ENCODE measurements around the gene INPP4B. TPM values are rescaled to one million over a fixed set of nuclear protein-coding genes. Genes with fewer than 3 reads are reported as not detected.
A peak's percentile ranks its signal among the peaks of the same experiment; 100 is the strongest.

The INPP4B gene
- polyA plus RNA-seq (ENCODE audit: insufficient read depth in 1 of 5, insufficient read length in 5 of 5, low replicate concordance in 1 of 5), result 10 to 100 TPM in 3 of 5 donors, 1 to 10 TPM in 2; 5.5 to 15.7 (median 11.7) TPM
- long read RNA-seq, donor 1, result 0 reads
- long read RNA-seq, donor 2, partial matches to known transcripts, result 5 of 5 reads
- long read RNA-seq, donor 2, other reads (novel, unspliced or antisense), result 0 of 5 reads
- long read RNA-seq, donor 3, result 0 reads
- long read RNA-seq, donor 4, result 0 reads
- long read RNA-seq, donor 5, result 0 reads
- long read RNA-seq, donor 6, result 0 reads
- long read RNA-seq, donor 7, result 0 reads
- long read RNA-seq, donor 8, result 0 reads

DNA sequence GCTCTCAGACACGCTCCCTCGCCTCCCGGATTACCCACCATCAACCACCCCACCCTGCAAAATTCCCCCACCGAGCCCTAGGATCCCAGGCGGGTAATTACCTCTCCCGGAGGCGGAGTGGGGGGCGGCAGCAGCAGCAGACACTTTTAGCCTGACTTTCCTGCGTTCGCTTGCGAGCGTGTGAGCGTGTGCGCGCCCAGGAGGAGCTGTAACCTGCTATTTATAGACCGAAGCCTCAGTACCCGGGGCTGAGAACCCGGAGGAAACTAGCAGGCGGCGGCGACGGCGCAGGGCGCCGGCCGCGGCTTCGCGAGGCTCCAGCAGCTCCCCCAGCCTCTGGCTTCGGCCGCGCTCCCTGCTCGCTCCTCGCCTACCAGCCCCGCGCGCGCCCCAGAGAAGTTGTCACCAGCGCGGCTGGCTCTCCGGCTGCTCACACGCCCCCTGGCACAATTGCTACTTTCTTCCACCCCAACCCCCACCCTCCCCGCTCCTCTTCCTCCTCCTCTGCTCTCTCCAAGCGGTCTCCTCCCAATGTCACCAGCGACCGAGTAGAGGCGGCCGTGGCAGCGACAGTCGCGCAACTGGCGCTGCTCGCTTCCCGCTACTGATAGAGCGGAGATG, at the start of gene INPP4B:
INPP4B (minus strand) TSS at position 194 of the 621 bp plus-strand sequence.
- DNase-seq, result peak; percentile 52 to 61

DNA sequence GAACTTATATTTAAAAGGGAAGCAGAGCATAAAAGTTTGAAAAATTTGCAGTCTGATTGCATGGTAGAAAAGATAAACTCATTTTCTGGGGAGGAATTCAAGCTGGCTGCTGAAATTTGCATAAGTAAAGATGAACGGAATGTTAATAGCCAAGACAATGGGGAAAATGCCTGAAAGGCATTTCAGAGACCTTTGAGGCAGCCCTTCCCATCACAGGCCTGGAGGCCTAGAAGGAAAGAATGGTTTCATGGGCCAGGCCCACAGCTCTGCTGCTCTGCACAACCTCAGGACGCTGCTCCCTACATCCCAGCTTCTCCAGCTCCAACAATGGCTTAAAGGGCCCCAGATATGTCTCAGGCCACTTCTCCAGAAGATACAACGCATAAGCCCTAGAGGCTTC, 46.9 kb upstream of the INPP4B start:
- DNase-seq, result no peak

DNA sequence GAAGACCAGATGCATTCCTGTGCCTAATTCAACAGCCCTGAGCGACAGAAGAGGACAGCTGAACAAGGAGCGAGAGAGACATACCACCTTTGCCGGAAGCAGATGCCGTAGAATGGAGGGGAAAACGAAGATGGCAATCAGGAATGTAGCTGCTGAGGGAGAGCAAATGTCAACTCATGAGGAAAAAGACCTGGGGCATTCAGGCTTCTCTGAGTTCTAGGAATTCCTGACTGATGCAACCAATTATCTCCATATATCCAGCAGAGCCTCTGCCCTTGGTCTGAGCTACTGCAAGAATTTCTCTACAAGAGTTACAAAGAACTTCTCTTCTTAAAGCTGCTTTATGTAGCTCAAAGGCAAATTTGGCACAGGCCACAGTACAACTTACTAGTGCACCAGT, 40.5 kb upstream of the INPP4B start:
- DNase-seq, result no peak

DNA sequence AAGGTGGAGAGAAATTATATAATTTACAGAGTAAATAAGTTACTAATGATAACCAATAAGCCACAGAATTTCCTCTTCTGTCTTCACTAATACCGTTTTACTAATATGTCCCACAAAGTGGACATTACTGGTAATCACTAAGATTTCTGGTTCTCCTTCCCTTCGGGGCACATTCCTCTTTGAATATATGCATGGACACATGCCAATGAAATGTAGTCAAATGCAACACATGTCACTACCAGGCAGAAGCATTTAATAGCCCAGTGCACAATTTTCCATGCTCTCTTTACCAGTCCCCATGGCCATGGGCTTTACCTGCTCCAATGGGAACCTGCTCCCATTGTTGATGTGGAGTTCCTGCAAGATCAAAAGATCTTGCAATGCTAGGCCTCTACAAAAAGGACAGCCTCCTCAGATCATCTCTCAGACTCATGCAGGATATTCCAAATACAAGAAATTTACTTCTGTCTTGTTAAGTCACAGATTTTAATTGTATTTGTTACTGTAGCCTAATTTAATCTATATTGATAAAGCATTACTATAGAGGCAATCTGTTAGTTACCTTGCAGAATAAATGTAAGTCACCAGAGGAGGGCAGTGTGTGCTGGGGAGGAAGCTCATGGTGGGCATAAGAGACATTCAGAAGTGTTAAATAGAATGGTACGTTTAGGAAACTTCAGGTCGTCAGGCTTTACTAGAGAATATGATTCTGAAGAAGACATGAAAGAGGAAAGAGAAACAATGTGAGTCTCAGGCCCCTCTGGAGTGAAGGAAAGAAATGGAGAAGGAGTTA, 37.1 kb upstream of the INPP4B start:
- no peak for DNase-seq

DNA sequence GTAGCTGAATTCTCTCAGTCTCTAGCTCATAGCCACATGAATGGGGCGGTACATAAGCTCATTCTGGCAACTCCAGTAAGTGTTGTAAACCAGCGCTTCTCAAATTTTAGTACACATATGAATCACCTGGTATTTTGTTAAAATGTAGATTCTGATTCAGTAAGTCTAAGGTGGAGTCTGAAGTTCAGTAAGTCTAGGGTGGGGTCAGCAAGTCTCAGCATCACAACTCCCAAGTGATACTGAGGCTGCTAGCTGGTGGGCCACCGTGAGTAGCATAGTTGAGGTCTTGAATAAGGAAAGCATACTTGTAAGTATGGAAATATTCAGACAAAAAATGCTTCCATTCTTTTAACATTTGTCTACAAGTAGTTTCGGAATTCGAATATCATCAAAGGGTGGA, 36.1 kb upstream of the INPP4B start:
- no peak for DNase-seq

DNA sequence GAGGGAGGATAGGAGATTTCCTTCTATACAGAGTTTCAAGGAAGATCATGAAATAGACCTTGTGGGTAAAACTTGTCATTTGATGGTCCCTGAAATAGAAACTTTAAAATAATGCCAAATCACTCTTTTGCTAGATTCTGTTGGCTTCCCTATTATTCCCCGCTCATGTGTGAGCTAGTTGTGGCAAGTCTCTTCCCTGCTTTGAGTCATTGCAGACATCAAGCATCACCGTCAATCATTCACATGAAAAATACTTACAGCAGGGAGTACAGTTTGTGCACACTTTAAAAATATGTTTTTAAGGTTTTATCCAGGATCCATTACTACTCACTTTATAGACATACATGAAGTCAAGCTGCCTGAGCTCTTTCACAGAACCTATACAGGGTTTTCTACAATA, 35.2 kb upstream of the INPP4B start:
- no peak for DNase-seq

DNA sequence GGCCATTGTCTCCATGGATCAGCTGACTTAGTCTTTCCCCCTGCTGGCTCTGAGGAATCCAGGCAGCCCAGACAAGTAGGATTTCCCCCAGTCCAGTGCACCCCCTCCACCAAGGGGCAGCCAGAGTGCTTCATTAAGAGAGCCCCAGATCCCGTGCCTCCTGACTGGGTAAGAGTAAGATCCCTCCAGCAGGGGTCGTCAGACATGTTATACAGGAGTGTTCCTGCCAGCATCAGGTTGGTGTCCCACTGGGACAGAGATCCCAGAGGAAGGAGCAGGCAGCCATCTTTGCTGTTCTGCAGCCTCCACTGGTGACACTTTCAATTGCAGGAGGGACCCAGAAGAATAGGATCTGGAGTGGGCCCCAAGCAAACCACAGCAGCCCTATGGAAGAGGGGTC, 29.0 kb upstream of the INPP4B start:
- DNase-seq, result no peak

DNA sequence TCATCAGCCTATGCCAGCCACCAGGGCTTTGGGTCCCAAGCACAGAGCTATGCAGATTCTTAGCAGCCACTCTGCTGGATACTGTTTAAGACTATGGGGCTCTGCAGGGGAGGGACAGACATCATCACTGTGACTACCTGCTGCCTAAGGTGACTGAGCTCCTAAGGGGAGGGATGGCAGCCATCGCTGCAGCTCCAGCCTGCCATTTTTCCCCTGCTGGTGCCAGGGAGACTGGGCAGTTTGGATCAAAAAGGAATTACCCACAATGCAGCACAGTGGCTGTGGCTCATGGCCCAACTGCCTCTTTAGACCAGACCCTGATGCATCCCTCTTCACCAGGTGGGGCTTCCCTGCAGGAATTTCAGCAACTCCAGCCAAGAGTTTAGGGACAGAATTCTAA, 28.6 kb upstream of the INPP4B start:
- DNase-seq, result no peak

DNA sequence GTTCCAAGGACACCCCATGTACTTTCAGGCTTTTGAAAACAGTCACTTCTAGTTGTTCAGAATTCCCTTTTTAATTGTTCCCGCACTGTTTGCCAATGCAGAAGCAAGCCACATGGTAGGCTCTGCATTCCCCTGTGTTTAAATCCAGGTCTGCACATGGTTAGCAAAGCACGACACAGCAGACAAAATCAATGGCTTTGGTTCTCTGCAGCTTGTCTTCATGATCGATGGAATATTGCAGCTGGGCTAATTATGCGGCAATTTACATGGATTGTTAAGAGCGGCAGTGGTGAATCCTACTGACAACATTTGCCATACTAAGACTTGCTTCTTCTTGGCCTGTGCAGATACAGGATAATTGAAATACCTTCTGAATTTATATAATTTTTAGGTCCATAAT, 20.6 kb upstream of the INPP4B start:
- DNase-seq, result no peak

DNA sequence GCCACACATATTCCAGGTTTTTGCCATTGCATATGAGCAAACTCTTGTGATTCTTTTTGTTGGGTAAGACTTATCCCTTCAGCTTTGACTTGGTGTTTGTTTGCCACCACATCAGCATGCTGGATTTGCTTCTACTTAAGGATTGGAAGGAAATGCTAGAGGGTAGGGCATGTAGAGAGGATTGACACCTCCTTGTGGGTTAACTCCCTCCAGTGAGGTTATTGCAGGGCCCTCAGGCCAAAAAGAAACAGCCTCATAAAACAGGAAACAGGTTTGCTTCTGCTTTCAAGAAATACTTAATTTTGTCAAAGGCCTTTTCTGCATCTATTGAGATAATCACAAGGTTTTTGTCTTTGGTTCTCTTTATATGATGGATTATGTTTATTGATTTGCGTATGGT, 15.2 kb upstream of the INPP4B start:
- DNase-seq, result no peak

DNA sequence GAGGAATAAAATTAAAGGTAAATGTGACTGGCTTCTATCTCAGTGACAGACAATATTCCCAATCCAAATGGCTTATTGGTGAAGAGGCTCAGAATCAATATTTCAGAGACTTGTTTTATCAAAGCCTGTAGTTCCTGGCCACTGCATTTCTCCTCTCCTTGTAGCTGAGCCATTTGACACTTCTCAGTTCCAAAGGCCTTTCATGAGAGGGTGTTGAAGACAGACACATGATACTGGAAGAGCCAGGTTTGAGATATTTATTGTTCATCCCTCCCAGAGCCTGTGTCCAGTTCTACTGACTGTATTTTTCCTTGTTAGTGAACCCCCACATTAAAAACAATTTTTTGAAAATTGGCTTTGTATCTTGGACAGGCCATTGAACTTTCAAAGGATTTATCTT, 12.9 kb upstream of the INPP4B start:
- no peak for DNase-seq

DNA sequence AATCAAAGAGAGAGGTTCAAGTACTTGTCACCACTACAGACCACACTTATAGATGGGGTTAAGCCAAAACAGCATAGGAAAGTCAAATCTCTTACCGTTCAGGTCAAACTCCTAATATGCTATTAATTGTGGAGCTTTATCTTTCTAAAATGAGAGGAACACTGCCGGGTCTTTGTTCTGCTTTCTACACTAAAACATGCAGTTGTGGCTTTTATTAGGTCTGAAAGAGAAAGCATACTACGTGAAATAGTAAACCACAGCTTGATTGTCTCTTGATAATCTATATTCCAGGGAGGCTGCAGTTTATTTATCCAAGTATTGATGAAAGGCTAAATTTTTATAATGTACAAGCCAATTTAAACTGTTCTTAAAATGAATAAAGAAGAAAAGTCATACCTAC, 12.3 kb upstream of the INPP4B start:
- DNase-seq, result no peak

DNA sequence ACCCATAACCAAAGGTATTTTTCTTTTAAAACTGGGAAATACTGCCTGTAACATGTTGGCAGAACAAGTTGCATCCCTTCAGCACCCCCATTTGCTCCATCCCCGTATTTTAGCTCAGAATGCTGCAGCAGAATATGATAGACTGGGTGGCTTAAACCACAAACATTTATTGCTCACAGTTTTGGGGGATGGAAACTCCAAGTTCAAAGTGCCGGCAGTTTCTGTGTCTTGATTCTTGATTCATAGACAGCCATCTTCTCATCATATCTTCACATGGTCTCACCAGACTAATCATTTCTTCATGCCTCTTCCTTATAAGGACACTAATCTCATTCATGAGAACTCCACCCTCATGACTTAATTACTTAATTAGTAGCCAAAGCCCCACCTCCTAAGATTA, 10.5 kb upstream of the INPP4B start:
- DNase-seq, result no peak

DNA sequence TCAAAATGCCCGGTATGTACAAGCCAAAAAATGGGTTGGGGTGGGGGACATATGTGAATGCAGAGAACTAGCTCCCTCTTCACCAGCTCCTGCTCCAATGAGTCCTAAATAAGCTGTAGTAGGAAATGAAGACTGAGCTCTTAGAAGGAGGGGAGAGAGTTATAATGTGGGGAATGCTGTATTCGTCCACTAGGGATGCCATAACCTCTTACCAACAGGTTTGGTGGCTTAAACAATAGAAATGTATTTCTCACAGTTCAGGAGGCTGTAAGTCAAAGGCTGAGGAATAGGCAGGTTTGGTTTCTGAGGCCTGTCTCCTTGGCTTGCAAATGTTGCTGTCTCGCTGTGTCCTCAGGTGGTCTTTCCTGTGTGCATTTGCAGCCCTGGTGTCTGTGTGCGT, 4.4 kb upstream of the INPP4B start:
- no peak for DNase-seq

DNA sequence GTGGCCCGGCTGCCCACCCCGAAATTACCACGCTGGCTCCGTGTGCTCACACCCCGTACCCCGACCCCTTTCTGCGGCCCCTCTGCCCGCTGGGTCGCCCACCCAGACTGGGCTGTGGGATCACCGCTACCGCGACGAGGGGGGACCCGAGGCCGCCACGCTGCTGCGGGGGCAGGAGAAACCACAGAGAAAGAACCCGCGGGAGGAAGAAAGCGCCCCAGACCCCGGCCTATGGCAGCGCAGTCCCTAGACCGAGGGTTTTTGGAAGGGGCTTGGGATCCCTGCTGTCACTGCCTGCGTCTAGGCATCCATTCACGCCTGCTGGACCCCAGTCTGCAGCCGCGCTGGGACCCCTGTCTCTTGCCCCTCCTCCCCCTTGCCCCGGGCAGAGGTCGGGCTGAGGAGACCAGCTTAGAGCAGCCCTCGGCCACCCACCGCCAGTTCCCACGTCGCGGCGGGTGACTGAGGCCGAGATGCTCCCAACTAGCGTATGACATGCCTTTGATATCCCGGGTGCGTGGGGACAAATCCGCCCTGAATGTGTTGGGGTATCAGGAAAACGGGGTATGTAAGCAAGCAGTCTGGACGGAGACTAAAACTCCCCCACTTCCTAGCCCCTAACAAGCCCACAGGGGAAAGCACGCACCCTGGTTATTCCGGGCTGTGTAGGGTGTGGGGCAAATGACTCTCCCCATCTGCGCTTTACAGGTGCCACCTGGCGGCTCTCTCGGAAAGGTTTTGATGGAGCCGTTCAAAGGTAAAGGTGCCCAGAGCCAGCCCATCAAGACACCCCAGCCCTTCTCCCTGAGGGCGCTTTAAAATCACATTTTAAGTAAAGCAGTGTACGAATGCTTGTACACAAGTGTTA, 862 bp upstream of the INPP4B start:
- DNase-seq, result peak in 1 of 2 donors; percentile 36

DNA sequence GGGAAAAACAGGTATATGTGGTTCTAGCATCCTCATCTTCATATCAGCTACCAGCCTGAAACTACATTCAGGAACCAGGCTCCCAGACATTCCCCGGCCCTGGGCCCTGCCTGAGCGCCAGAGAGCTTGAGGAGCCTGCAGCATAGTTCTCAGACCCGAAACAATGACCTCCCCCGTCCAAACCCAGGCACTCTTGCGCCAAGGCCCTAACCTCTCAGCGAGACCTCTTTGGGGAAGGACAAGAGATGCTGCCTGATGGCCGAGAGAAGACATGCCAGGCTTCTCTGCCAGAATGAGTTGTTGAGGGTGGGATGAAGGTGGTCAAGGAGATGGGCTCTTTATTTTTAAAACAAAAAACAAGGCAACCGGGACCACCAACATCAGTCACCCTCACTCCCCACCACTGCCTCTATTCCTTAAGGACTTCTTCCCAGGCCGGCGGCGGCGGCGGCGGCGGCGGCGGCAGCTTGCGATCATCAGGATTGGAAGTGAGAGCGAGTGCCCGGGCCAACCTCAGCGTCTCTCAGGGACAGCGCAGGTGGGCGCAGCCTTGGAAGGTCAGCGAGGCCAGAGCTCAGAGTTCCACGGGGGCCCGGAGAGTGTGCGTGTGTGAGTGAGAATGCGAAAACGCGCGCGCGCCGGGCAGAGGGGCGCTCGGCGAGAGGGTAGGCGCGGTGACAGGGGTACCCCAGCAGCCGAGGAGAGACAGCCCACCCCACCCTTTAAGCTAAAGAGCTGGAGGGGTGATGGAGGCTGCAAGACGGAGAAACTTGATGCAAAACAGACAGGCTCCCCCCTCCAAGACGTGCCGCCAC, 601 bp downstream of the INPP4B start:
- no peak for DNase-seq

DNA sequence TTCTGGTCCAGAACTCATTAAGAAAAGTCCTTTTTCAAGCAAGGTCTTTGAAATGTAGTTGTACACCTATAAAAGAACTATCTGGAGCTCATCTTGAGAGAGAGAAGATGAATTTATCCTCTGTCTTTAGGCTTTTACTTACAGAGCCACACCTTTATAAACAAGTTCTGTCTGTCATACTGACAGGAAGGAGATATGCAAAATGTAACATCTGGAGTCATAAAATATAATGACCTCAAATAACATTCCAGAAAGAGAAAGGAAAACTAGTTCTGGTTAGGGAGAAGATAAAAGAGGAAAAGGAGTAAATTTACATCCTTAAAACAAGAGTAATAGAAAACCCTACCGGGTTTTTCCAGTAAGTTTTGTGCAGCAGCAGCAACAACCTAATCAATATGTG, 1.3 kb downstream of the INPP4B start:
- no peak for DNase-seq

DNA sequence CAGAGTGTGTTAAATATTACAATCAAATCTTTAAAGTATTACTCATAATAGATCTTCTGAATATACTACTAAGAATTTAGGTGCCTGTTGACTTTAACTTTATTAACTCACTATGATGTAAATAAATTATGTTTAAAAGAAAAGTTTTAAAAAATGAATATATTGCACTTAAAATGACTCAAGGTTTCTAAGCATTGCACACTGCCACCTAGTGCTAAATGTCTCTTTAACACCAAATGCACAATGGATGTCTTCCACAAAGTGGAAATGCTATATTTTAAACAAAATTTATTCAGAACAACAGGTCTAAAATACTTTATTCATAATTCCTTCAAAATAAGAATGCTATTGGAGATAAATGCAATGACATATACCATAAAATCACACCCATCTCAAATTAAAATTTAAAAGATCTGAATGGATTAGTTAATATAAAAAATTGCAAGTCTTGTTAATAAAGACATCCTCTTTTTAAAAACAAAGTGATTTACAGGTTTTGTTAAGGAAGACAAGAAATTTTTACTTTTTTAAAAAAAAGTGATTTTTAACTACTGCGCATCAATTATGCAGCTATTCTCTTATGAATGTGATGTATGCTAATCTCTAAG, 5.5 kb downstream of the INPP4B start:
- DNase-seq, result peak in 1 of 2 donors; percentile 37

DNA sequence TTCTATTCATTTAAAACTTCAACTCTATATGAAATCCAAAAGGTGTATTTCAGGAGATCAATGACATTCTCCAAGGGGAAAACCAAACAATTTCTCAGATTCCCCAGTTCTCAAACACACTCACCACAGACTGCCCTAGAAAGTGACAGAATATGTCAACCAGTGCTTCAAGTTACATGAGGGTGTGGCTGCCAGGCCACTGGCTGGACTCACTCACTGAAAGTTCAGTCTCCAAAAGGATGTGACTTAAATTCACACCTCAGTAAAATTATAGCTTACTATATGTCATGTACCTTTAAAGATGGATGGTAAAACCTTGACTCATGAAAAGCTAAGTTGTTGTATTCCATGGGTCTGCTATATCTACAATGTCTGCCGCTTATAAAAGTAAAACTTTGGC, 7.3 kb downstream of the INPP4B start:
- DNase-seq, result no peak

DNA sequence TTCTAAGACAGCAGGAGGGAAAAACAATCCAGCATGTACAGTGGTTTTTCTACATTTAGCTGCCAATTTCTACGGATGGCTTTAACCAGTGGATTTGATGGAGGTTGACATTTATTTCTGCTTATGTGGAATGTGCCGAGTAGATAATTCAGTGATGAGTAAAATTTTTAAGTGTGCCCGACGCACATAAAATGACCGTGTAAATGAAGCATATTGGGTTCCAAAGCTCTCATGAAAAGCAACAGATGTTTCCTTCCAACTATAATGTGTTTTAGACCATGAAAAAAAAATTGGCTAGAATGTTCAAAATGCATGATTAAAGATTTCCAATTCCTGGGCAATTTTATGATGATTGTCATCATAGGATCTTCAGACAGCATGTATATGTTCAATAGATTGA, 14.1 kb downstream of the INPP4B start:
- no peak for DNase-seq

Data from right lung (tissue), 10 donors.